K562 (cell line): ENCODE measurements around the gene PCOLCE2. TPM values are rescaled to one million over a fixed set of nuclear protein-coding genes. Genes with fewer than 3 reads are reported as not detected.

ENCODE experiments used
- ATAC-seq: fragments of 200-7000 bp; cut with Tn5 transposase; 3 replicates; pipeline ENCODE4 v1.9.1; 2020; ENCODE audit warnings: moderate library complexity
- BruUV-seq: library from RNA; stranded (reverse); fragments of 400-500 nt; replicated peaks from 2 replicates; lab custom pipeline; 2021; lab: Mats Ljungman, UMichigan
- CTCF ChIA-PET: fragments of 300-600 bp; formaldehyde crosslinking; extraction: SDS; loops from one replicate; lab custom pipeline; 2021; ENCODE audit warnings: low intra/inter-chr PET ratio; lab: Yijun Ruan, JAX
- POLR2A ChIA-PET: fragments of 300-600, 350-650 bp; sonication (Branson Sonifier 250); formaldehyde crosslinking; extraction: SDS; loops from one replicate; lab custom pipeline; 2021; ENCODE audit warnings: antibody characterized with exemption, inconsistent platforms; lab: Yijun Ruan, JAX
- DNase-seq, 4 experiments: peaks; one replicate each; pipeline versions ENCODE4 v3.0.0 to v3.0.0-alpha.2; 2011 to 2018; ENCODE audit warnings: low spot score in 3 of 4, mixed read lengths in 3 of 4; ENCODE audit errors: extremely low read depth in 1 of 4
- FAIRE-seq: peaks from 2 replicates; lab custom pipeline; 2011; peaks lifted over from hg19 to GRCh38; lab: Jason Lieb, UNC
- H2AFZ ChIP-seq: 2 replicates; pipeline ENCODE4 v1.6.0; 2011; ENCODE audit warnings: low read depth, low read length, control low read depth, inconsistent platforms
- H3K27ac ChIP-seq: fragments of 200-600 bp; 3 replicates; pipeline ENCODE4 v1.8.0; 2011; ENCODE audit warnings: low read depth, mild to moderate bottlenecking, control low read depth, inconsistent platforms, low read length, moderate library complexity, mixed read lengths; ENCODE audit errors: extremely low read depth
- H3K27me3 ChIP-seq, 2 experiments: fragments of 300-600 bp in 1 of 2; 2 replicates in 1 of 2; 3 replicates in 1 of 2; pipeline versions ENCODE4 v1.6.0 to v1.8.0; 2011; ENCODE audit warnings: inconsistent platforms in 2 of 2, low read length in 2 of 2, mild to moderate bottlenecking in 1 of 2, mixed read lengths in 1 of 2, moderate library complexity in 1 of 2; ENCODE audit not compliant: control insufficient read depth in 2 of 2, insufficient read depth in 2 of 2
- H3K36me3 ChIP-seq: fragments of 300-600 bp; 3 replicates; pipeline ENCODE4 v1.8.0; 2011; ENCODE audit warnings: mild to moderate bottlenecking, low read length, inconsistent platforms; ENCODE audit not compliant: control insufficient read depth, insufficient read depth
- H3K4me1 ChIP-seq, 2 experiments: fragments of 200-600 bp in 1 of 2; replicated peaks in 1 of 2; 2 replicates in 1 of 2; 3 replicates in 1 of 2; pipeline versions ENCODE4 v1.5.1 to v1.8.0; 2011; ENCODE audit warnings: inconsistent platforms in 2 of 2, low read length in 2 of 2, mild to moderate bottlenecking in 1 of 2, mixed read lengths in 1 of 2, moderate library complexity in 1 of 2; ENCODE audit not compliant: control insufficient read depth in 2 of 2, insufficient read depth in 2 of 2
- H3K4me2 ChIP-seq: 2 replicates; pipeline ENCODE4 v1.6.1; 2011; ENCODE audit warnings: low read length, control low read depth, inconsistent platforms, mixed read lengths; ENCODE audit not compliant: insufficient read depth
- H3K4me3 ChIP-seq: fragments of 200-600 bp; sonication (generic), shearing (Covaris generic); 2 replicates; pipeline ENCODE4 v1.5.1; 2016; ENCODE audit warnings: control low read depth, inconsistent platforms
- H3K79me2 ChIP-seq: fragments of 200-600 bp; 3 replicates; pipeline ENCODE4 v1.8.0; 2011; ENCODE audit warnings: low read length, inconsistent platforms; ENCODE audit not compliant: control insufficient read depth, insufficient read depth
- H3K9ac ChIP-seq, 2 experiments: 2 replicates each; pipeline versions ENCODE4 v1.6.0 to v1.6.1; 2011; ENCODE audit warnings: low read depth in 2 of 2, low read length in 2 of 2, control low read depth in 1 of 2, inconsistent platforms in 1 of 2, mild to moderate bottlenecking in 1 of 2, mixed read lengths in 1 of 2; ENCODE audit not compliant: insufficient read depth in 1 of 2
- H3K9me1 ChIP-seq: one replicate; pipeline ENCODE4 v1.6.0; 2011; ENCODE audit warnings: inconsistent platforms, mild to moderate bottlenecking, low read length, moderate library complexity; ENCODE audit not compliant: control insufficient read depth, insufficient read depth
- H3K9me3 ChIP-seq: replicated peaks from 2 replicates; pipeline ENCODE4 v1.5.1; 2011; ENCODE audit warnings: low read depth, low read length, inconsistent platforms; ENCODE audit not compliant: control insufficient read depth, insufficient read depth
- H4K20me1 ChIP-seq: replicated peaks from 2 replicates; pipeline ENCODE4 v1.6.1; 2011; ENCODE audit warnings: low read length, inconsistent platforms, mixed read lengths; ENCODE audit not compliant: control insufficient read depth, insufficient read depth
- CEBPB ChIP-seq: fragments of 450-650 bp; IDR thresholded peaks from 2 replicates; pipeline ENCODE4 v1.6.1; 2016; ENCODE audit warnings: missing genetic modification characterization, missing compliant biosample characterization
- DDX20 ChIP-seq: fragments of 450-650 bp; IDR thresholded peaks from 2 replicates; pipeline ENCODE4 v1.6.1; 2016; ENCODE audit warnings: missing genetic modification characterization, low read depth, mild to moderate bottlenecking, missing compliant biosample characterization, moderate library complexity
- DPF2 ChIP-seq: fragments of 450-650 bp; IDR thresholded peaks from 2 replicates; pipeline ENCODE4 v1.6.1; 2016
- E2F8 ChIP-seq: fragments of 450-650 bp; IDR thresholded peaks from 2 replicates; pipeline ENCODE4 v1.7.1; 2018; ENCODE audit warnings: mild to moderate bottlenecking, low read depth; ENCODE audit not compliant: partially characterized antibody
- EHMT2 ChIP-seq: fragments of 450-650 bp; IDR thresholded peaks from 2 replicates; pipeline ENCODE4 v1.6.1; 2018; ENCODE audit warnings: antibody characterized with exemption
- FIP1L1 ChIP-seq: fragments of 200-400 bp; formaldehyde crosslinking; IDR thresholded peaks from 2 replicates; pipeline ENCODE4 v1.6.1; 2018; ENCODE audit warnings: mild to moderate bottlenecking, low read depth, low read length; ENCODE audit not compliant: poor library complexity, severe bottlenecking
- FOXA1 ChIP-seq: fragments of 450-650 bp; IDR thresholded peaks from 2 replicates; pipeline ENCODE4 v1.6.1; 2016; ENCODE audit warnings: mild to moderate bottlenecking, borderline replicate concordance
- GATA2 ChIP-seq: sonication (generic); formaldehyde crosslinking; IDR thresholded peaks from 2 replicates; pipeline ENCODE4 v1.4.0; 2020; ENCODE audit warnings: mild to moderate bottlenecking, missing genetic modification reagents
- KHSRP ChIP-seq: fragments of 450-650 bp; IDR thresholded peaks from 2 replicates; pipeline ENCODE4 v1.6.1; 2017
- LARP7 ChIP-seq: fragments of 450-650 bp; IDR thresholded peaks from 2 replicates; pipeline ENCODE4 v1.6.1; 2016
- NRF1 ChIP-seq, 2 experiments: fragments of 450-650 bp; IDR thresholded peaks in 1 of 2; conservative IDR thresholded peaks in 1 of 2; 2 replicates each; pipeline ENCODE4 v1.6.1; 2014; ENCODE audit warnings: mild to moderate bottlenecking in 2 of 2
- POLR2AphosphoS5 ChIP-seq: IDR thresholded peaks from 2 replicates; pipeline ENCODE4 v1.6.1; 2011; ENCODE audit warnings: mild to moderate bottlenecking, low read depth, low read length, moderate library complexity; ENCODE audit not compliant: control insufficient read depth, insufficient read depth
- SREBF2 ChIP-seq: sonication (generic); formaldehyde crosslinking; IDR thresholded peaks from 2 replicates; pipeline ENCODE4 v1.4.0; 2020; ENCODE audit warnings: mild to moderate bottlenecking, missing genetic modification reagents
- TCFL5 ChIP-seq: fragments of 250-450 bp; sonication (Bioruptor Pico); conservative IDR thresholded peaks from 2 replicates; pipeline ENCODE4 v1.6.1; 2021; ENCODE audit warnings: mild to moderate bottlenecking, moderate library complexity, matching md5 sums
- VEZF1 ChIP-seq: fragments of 200-800 bp; sonication (Bioruptor generic); IDR thresholded peaks from 2 replicates; pipeline ENCODE4 v1.6.1; 2017; ENCODE audit warnings: missing genetic modification characterization, missing compliant biosample characterization
- ZNF143 ChIP-seq: sonication (generic); formaldehyde crosslinking; IDR thresholded peaks from 2 replicates; pipeline ENCODE4 v1.9.0; 2022; ENCODE audit warnings: mild to moderate bottlenecking, missing genetic modification reagents
- ZNF354B ChIP-seq: fragments of 250-450 bp; sonication (Bioruptor Pico); IDR thresholded peaks from 2 replicates; pipeline ENCODE4 v1.4.0; 2020
- ZNF830 ChIP-seq: fragments of 250-450 bp; sonication (Bioruptor Pico); IDR thresholded peaks from 2 replicates; pipeline ENCODE4 v1.5.0; 2021; ENCODE audit warnings: mild to moderate bottlenecking
- WGBS: fragments of 100-300 bp; shearing (Covaris generic); methylation state at CpG from one replicate; pipeline ENCODE4 v1.1.6; 2016; ENCODE audit warnings: low coverage, mixed read lengths; ENCODE audit not compliant: insufficient coverage; ENCODE audit errors: missing lambda C conversion rate; 5-methylcytosine and 5-hydroxymethylcytosine counted together
- in situ Hi-C: fragments of 300-500 bp; cut with MboI; formaldehyde crosslinking; loops from 4 replicates; pipeline ENCODE4 v1.15.0; 2018; ENCODE audit warnings: inconsistent platforms, mixed read lengths
- intact Hi-C: fragments of 100-400 bp; cut with micrococcal nuclease; formaldehyde crosslinking; loops from 2 replicates; pipeline ENCODE4 v1.14.2; 2022
- polyA plus RNA-seq, 8 experiments: library from polyadenylated mRNA; depleted of rRNA in 4 of 8; stranded (reverse) in 5 of 8; unstranded in 3 of 8; fragments of >200 nt; fragmentation: Nextera tagmentation in 2 of 8; fragmentation: Illumina TruSeq in 1 of 8; extraction: Ambion mirVana in 2 of 8; extraction: Trizol in 1 of 8; gene quantifications; 2 replicates each; pipeline versions ENCODE4 v1.2.1 to v1.2.3, GENCODE V29; 2011 to 2014; ENCODE audit warnings: inconsistent platforms in 1 of 8, missing spikeins in 1 of 8
- total RNA-seq, 7 experiments: library from RNA; depleted of rRNA in 6 of 7; stranded (reverse); fragments of >200 nt in 6 of 7; fragmentation: Illumina TruSeq in 2 of 7; extraction: Trizol in 2 of 7; gene quantifications; 2 replicates each; pipeline versions ENCODE4 v1.2.1 to v1.2.3, GENCODE V29; 2011 to 2021; ENCODE audit warnings: low replicate concordance in 1 of 7

The PCOLCE2 gene
- total and polyA plus RNA-seq, 9 of the 15 experiments (the other 6 are each of a cell fraction or from before 2014, with no cell fraction given) = 0.18 to 1.2 (median 0.65) TPM

- TF ChIP-seq NRF1 (conservative IDR thresholded peaks at IDR 0.05 in 1 of 2, IDR thresholded peaks at IDR 0.05 in 1 of 2) (no peak), ZNF354B (no peak), DPF2 (peak; percentile 44; the same call in 1 of the 2 replicates), VEZF1 (CRISPR knock-in tag) (no peak), FOXA1 (no peak), GATA2 (no peak), SREBF2 (CRISPR knock-in tag) (no peak), TCFL5 (CRISPR knock-in tag) (no peak)
Observed at GRCh38 chr3:142904639-142905436, 16.0 kb upstream of the PCOLCE2 start (continued).

GRCh38 chr3:142902356-142902755 lies 13.5 kb upstream of the PCOLCE2 start:
- FAIRE-seq (no peak), ATAC-seq (no peak), DNase-seq (no peak)
- Histone ChIP-seq H3K27ac (no peak overlapping the region), H3K9me1 (no peaks in the 10 kb centered on the region), H3K4me1 (no peaks in the 10 kb centered on the region; a peak in 2 of 5 replicates), H3K36me3 (no peaks in the 10 kb centered on the region), H2AFZ (no peak overlapping the region), H3K27me3 (0 out of 5 replicates have a peak, but pooled peaks cover 0 to 3% of the 10 kb centered on the region in 2 experiments), H4K20me1 (no peaks in the 10 kb centered on the region), H3K9me3 (no peaks in the 10 kb centered on the region), H3K9ac (no peak overlapping the region), H3K4me2 (no peak overlapping the region), H3K4me3 (no peak overlapping the region), H3K79me2 (no peaks in the 10 kb centered on the region)
- TF ChIP-seq DDX20 (no peak), KHSRP (no peak), CEBPB (tag) (no peak), E2F8 (no peak), ZNF830 (CRISPR knock-in tag) (no peak), ZNF143 (no peak), EHMT2 (no peak), LARP7 (no peak), FIP1L1 (no peak), POLR2AphosphoS5 (no peak)
- BruUV-seq = no TSS peak
- 36% methylated on average over 2 of the region's 2 CpGs for WGBS
- intact Hi-C loops = no loop called here
- CTCF ChIA-PET = interaction anchor here (0.6 kb wide), 1 partner anchor 1078 kb away, joined by 3 read pairs; no protein-coding TSS in a partner anchor
- POLR2A ChIA-PET = interaction anchor here (1.0 to 1.8 kb wide), 2 partner anchors 8 to 70 kb away, joined by 3 to 8 read pairs; no protein-coding TSS in a partner anchor
- in situ Hi-C loops = loop anchor here (10.0 kb wide), 1 partner anchor 318 kb away; no protein-coding TSS in a partner anchor
